ENCODE results near the gene ANKRD13B. TPM values are rescaled to one million over a fixed set of nuclear protein-coding genes. Genes with fewer than 3 reads are reported as not detected.
A peak's percentile ranks its signal among the peaks of the same experiment; 100 is the strongest.

ANKRD13B gene
- polyA plus RNA-seq, 1 donor (not counting 4 experiments of a cell fraction or from before 2014, with no cell fraction given), result 3.7 TPM

- Histone ChIP-seq H3K9me1 (ENCODE audit: control insufficient read depth, extremely low read depth, insufficient read depth, low read length) (no peaks in the 10 kb centered on the region), H3K9me3 (ENCODE audit: control insufficient read depth, low read depth, low read length) (no peaks in the 10 kb centered on the region), H3K27me3 (ENCODE audit: control insufficient read depth, extremely low read depth, insufficient read depth, low read length) (no peaks in the 10 kb centered on the region), H3K4me2 (ENCODE audit: control insufficient read depth, extremely low read depth, insufficient read depth, low read depth, low read length) (peak overlapping the region; percentile 93), H3K79me2 (ENCODE audit: control insufficient read depth, insufficient read depth, low read length) (no peaks in the 10 kb centered on the region), H3K27ac (ENCODE audit: control insufficient read depth, insufficient read depth, low read length) (peak overlapping the region; percentile 52), H3K36me3 (ENCODE audit: control insufficient read depth in 2 of 2, extremely low read depth in 1 of 2, insufficient read depth in 2 of 2, low read length in 2 of 2) (peaks cover 0 to 4% of the 10 kb centered on the region in 2 experiments), H4K20me1 (ENCODE audit: control insufficient read depth, extremely low read depth, insufficient read depth, low read length) (no peaks in the 10 kb centered on the region), H2AFZ (ENCODE audit: control insufficient read depth, low read length) (peak overlapping the region; percentile 83), H3K4me1 (ENCODE audit: control insufficient read depth, extremely low read depth, insufficient read depth, low read length) (peaks cover 21% of the 10 kb centered on the region), H3K9ac (ENCODE audit: control insufficient read depth, extremely low read depth, insufficient read depth, low read length) (peak overlapping the region; percentile 78), H3K4me3 (ENCODE audit: control insufficient read depth in 2 of 3, extremely low read depth in 1 of 3, insufficient read depth in 2 of 3, low read depth in 1 of 3, low read length in 3 of 3) (peak overlapping the region; percentile 57 to 85 (median 81))
- dilution Hi-C loops (cut with MboI; ENCODE audit: extremely low pct_ligation_motif_present, low sequenced_read_pairs), result no loop called here
- FAIRE-seq (no peak), DNase-seq (ENCODE audit: low read depth, low spot score) (no peak)
- TF ChIP-seq CTCF (optimal IDR thresholded peaks at IDR 0.05 in 1 of 3, IDR thresholded peaks at IDR 0.05 in 1 of 3, conservative IDR thresholded peaks at IDR 0.05 in 1 of 3; ENCODE audit: extremely low read depth in 1 of 3, insufficient read depth in 2 of 3, low read length in 3 of 3) (peak; percentile 24 to 49 (median 48)), EZH2 (IDR thresholded peaks at IDR 0.05; ENCODE audit: low read length) (no peak)
Observed at GRCh38 chr17:29567554-29568330, 25.2 kb upstream of the ANKRD13B start.

DNA sequence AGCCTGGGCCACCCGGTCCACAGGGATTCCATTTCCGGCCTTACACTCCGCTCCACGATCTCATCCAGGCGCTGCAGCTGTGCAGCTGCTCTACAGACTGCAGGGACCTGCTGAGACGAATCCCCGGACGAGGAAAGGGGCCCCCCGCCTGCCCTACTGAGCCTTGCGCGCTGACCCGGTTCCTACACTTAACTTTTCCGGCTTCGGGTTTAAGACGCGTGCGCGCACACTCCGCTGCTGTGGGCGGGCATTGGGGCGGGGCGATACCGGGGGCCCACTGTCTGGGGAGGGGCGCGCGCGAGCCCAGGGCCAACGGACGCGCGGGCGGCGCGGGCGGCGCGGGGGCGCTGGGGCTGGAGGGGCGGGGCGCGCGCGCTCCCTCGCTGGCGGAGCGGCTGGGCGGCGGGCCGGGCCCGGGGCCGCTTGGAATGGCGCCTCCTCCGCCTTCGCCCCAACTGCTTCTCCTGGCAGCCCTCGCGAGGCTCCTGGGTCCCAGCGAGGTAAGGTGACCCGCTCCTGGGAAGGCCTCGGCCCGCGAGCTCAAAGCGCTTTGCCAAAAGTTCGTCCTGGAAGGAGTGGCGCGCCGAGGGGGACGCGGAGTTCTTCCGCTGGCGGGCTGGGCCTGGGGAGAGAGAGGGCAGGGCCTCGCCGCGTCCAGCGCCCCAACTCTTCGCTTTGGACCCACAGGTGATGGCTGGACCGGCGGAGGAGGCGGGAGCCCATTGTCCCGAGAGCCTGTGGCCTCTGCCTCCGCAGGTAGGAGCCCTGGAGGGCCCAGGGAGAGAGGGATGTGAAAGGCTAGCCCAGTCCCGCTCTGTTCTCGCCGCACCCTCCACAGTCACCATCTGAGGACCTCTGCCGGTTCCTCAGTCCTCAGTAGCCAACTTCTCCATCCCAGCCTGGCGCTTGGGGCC lies 24.3 kb upstream of the ANKRD13B start, which contains the start of gene TP53I13:
TSS of gene TP53I13 (plus strand) at position 371 of the 914 bp plus-strand sequence. CDS start at position 429, 58 bp downstream.
- TF ChIP-seq EZH2 (IDR thresholded peaks at IDR 0.05; ENCODE audit: low read length) (no peak), CTCF (optimal IDR thresholded peaks at IDR 0.05 in 1 of 3, IDR thresholded peaks at IDR 0.05 in 1 of 3, conservative IDR thresholded peaks at IDR 0.05 in 1 of 3; ENCODE audit: extremely low read depth in 1 of 3, insufficient read depth in 2 of 3, low read length in 3 of 3) (no peak)
- dilution Hi-C loops (cut with MboI; ENCODE audit: extremely low pct_ligation_motif_present, low sequenced_read_pairs), result no loop called here
- Histone ChIP-seq H3K79me2 (ENCODE audit: control insufficient read depth, insufficient read depth, low read length) (no peaks in the 10 kb centered on the region), H3K27ac (ENCODE audit: control insufficient read depth, insufficient read depth, low read length) (peak within 1 kb of the TSS; percentile 60), H3K4me2 (ENCODE audit: control insufficient read depth, extremely low read depth, insufficient read depth, low read depth, low read length) (peak within 1 kb of the TSS; percentile 94), H3K36me3 (ENCODE audit: control insufficient read depth in 2 of 2, extremely low read depth in 1 of 2, insufficient read depth in 2 of 2, low read length in 2 of 2) (peaks cover 0 to 1% of the 10 kb centered on the region in 2 experiments), H3K27me3 (ENCODE audit: control insufficient read depth, extremely low read depth, insufficient read depth, low read length) (no peaks in the 10 kb centered on the region), H3K4me1 (ENCODE audit: control insufficient read depth, extremely low read depth, insufficient read depth, low read length) (peaks cover 21% of the 10 kb centered on the region), H3K9me3 (ENCODE audit: control insufficient read depth, low read depth, low read length) (no peaks in the 10 kb centered on the region), H4K20me1 (ENCODE audit: control insufficient read depth, extremely low read depth, insufficient read depth, low read length) (peaks cover 4% of the 10 kb centered on the region), H3K4me3 (ENCODE audit: control insufficient read depth in 2 of 3, extremely low read depth in 1 of 3, insufficient read depth in 2 of 3, low read depth in 1 of 3, low read length in 3 of 3) (peak within 1 kb of the TSS; percentile 57 to 85 (median 81)), H3K9ac (ENCODE audit: control insufficient read depth, extremely low read depth, insufficient read depth, low read length) (peak within 1 kb of the TSS; percentile 78), H3K9me1 (ENCODE audit: control insufficient read depth, extremely low read depth, insufficient read depth, low read length) (no peaks in the 10 kb centered on the region), H2AFZ (ENCODE audit: control insufficient read depth, low read length) (peak within 1 kb of the TSS; percentile 83)
- no peak for FAIRE-seq
- DNase-seq (ENCODE audit: low read depth, low spot score), result no peak
